ENCODE data around the gene CCL7. TPM values are rescaled to one million over a fixed set of nuclear protein-coding genes. Genes with fewer than 3 reads are reported as not detected.

CCL7 gene
- total RNA-seq, 1 donor from 2014 or later = not detected

GRCh38 chr17:34276826-34277225, 6.8 kb downstream of the CCL7 start:
- no peak for DNase-seq (ENCODE audit: extremely low spot score, unreplicated experiment)
- H3K4me1 Mint-ChIP-seq (ENCODE audit: unreplicated experiment) = peaks cover 11% of the 10 kb centered on the region
- H3K27me3 Mint-ChIP-seq (ENCODE audit: unreplicated experiment) = peaks cover 42% of the 10 kb centered on the region
- no peak overlapping the region for H3K27ac Mint-ChIP-seq (ENCODE audit: unreplicated experiment)
- peaks cover 2% of the 10 kb centered on the region for H3K36me3 Mint-ChIP-seq (ENCODE audit: unreplicated experiment)
- H3K9me3 Mint-ChIP-seq (ENCODE audit: unreplicated experiment) = no peaks in the 10 kb centered on the region
- H3K4me3 Mint-ChIP-seq (ENCODE audit: unreplicated experiment) = no peak overlapping the region
- no peak for TF ChIP-seq CTCF (IDR thresholded peaks at IDR 0.05)

GRCh38 chr17:34283571-34283970, 13.6 kb downstream of the CCL7 start:
- H3K27me3 Mint-ChIP-seq (ENCODE audit: unreplicated experiment) = peaks cover 34% of the 10 kb centered on the region
- H3K27ac Mint-ChIP-seq (ENCODE audit: unreplicated experiment) = no peak overlapping the region
- no peak for DNase-seq (ENCODE audit: extremely low spot score, unreplicated experiment)
- TF ChIP-seq CTCF (IDR thresholded peaks at IDR 0.05) = no peak
- H3K4me3 Mint-ChIP-seq (ENCODE audit: unreplicated experiment) = no peak overlapping the region
- H3K4me1 Mint-ChIP-seq (ENCODE audit: unreplicated experiment) = peaks cover 17% of the 10 kb centered on the region
- H3K9me3 Mint-ChIP-seq (ENCODE audit: unreplicated experiment) = no peaks in the 10 kb centered on the region
- H3K36me3 Mint-ChIP-seq (ENCODE audit: unreplicated experiment) = no peaks in the 10 kb centered on the region

GRCh38 chr17:34285286-34285792, 15.3 kb downstream of the CCL7 start, which contains the start of gene CCL11:
Gene CCL11 (plus strand): TSS chr17:34285742. CDS start chr17:34285809, 67 bp downstream.
- Mint-ChIP-seq H3K27ac (ENCODE audit: unreplicated experiment) (no peak within 1 kb of the TSS), H3K9me3 (ENCODE audit: unreplicated experiment) (no peaks in the 10 kb centered on the region), H3K4me3 (ENCODE audit: unreplicated experiment) (no peak within 1 kb of the TSS), H3K36me3 (ENCODE audit: unreplicated experiment) (no peaks in the 10 kb centered on the region), H3K4me1 (ENCODE audit: unreplicated experiment) (peaks cover 20% of the 10 kb centered on the region), H3K27me3 (ENCODE audit: unreplicated experiment) (peaks cover 20% of the 10 kb centered on the region)
- peak; percentile 54 for DNase-seq (ENCODE audit: extremely low spot score, unreplicated experiment)
- TF ChIP-seq CTCF (IDR thresholded peaks at IDR 0.05) = no peak

GRCh38 chr17:34287875-34288274, 17.9 kb downstream of the CCL7 start:
- no peaks in the 10 kb centered on the region for H3K36me3 Mint-ChIP-seq (ENCODE audit: unreplicated experiment)
- peaks cover 3% of the 10 kb centered on the region for H3K27me3 Mint-ChIP-seq (ENCODE audit: unreplicated experiment)
- no peak overlapping the region for H3K27ac Mint-ChIP-seq (ENCODE audit: unreplicated experiment)
- no peak overlapping the region for H3K4me3 Mint-ChIP-seq (ENCODE audit: unreplicated experiment)
- no peak for TF ChIP-seq CTCF (IDR thresholded peaks at IDR 0.05)
- no peaks in the 10 kb centered on the region for H3K9me3 Mint-ChIP-seq (ENCODE audit: unreplicated experiment)
- DNase-seq (ENCODE audit: extremely low spot score, unreplicated experiment) = peak; percentile 10
- H3K4me1 Mint-ChIP-seq (ENCODE audit: unreplicated experiment) = peaks cover 20% of the 10 kb centered on the region

GRCh38 chr17:34290586-34290985, 20.6 kb downstream of the CCL7 start:
- Mint-ChIP-seq H3K4me1 (ENCODE audit: unreplicated experiment) (peaks cover 20% of the 10 kb centered on the region), H3K9me3 (ENCODE audit: unreplicated experiment) (no peaks in the 10 kb centered on the region), H3K27me3 (ENCODE audit: unreplicated experiment) (no peaks in the 10 kb centered on the region), H3K4me3 (ENCODE audit: unreplicated experiment) (no peak overlapping the region), H3K36me3 (ENCODE audit: unreplicated experiment) (no peaks in the 10 kb centered on the region), H3K27ac (ENCODE audit: unreplicated experiment) (no peak overlapping the region)
- DNase-seq (ENCODE audit: extremely low spot score, unreplicated experiment) = no peak
- TF ChIP-seq CTCF (IDR thresholded peaks at IDR 0.05) = no peak

Measured in osteocyte (in vitro differentiated cells).